GM12875 (cell line): ENCODE results near the gene BTBD9.

Experiments used
- H3K4me3 ChIP-seq: one replicate; pipeline ENCODE4 v1.5.1; 2011; ENCODE audit warnings: low read depth, low read length, control low read depth
- CTCF ChIP-seq: IDR thresholded peaks from 2 replicates; pipeline ENCODE4 v1.5.1; 2011; ENCODE audit warnings: low read depth, mild to moderate bottlenecking, control low read depth, inconsistent platforms, low read length, moderate library complexity, borderline replicate concordance; ENCODE audit not compliant: insufficient read depth

BTBD9 gene

GRCh38 chr6:38146021-38146733, 493.6 kb downstream of the BTBD9 start:
- no peak overlapping the region for H3K4me3 ChIP-seq
- no peak for TF ChIP-seq CTCF

- no peak for TF ChIP-seq CTCF
- H3K4me3 ChIP-seq, result no peak overlapping the region
Observed at GRCh38 chr6:38144365-38144945, 495.3 kb downstream of the BTBD9 start.

GRCh38 chr6:38143191-38144150, 496.3 kb downstream of the BTBD9 start:
- no peak for TF ChIP-seq CTCF
- no peak overlapping the region for H3K4me3 ChIP-seq

GRCh38 chr6:38142178-38142902, 497.4 kb downstream of the BTBD9 start:
- H3K4me3 ChIP-seq, result no peak overlapping the region
- TF ChIP-seq CTCF, result no peak

- H3K4me3 ChIP-seq, result no peak overlapping the region
- no peak for TF ChIP-seq CTCF
Observed at GRCh38 chr6:38141716-38142115, 498.0 kb downstream of the BTBD9 start.

- H3K4me3 ChIP-seq, result no peak overlapping the region
Observed at GRCh38 chr6:38141085-38141484, 498.6 kb downstream of the BTBD9 start.

More at GRCh38 chr6:38141085-38141484, 498.6 kb downstream of the BTBD9 start:
- TF ChIP-seq CTCF, result no peak
